Prostate gland (tissue), 2 donors: ENCODE results near the gene ZSCAN25. TPM values are rescaled to one million over a fixed set of nuclear protein-coding genes. Genes with fewer than 3 reads are reported as not detected.

Experiments
- DNase-seq: peaks from one replicate; pipeline ENCODE4 v3.0.0-alpha.2; 2019; ENCODE audit warnings: low spot score
- H3K27ac ChIP-seq, 2 donors: fragments of 200-600 bp; sonication (generic); 2 replicates each; pipeline ENCODE4 v1.5.1; 2017 to 2019
- H3K27me3 ChIP-seq: fragments of 200-600 bp; sonication (generic); replicated peaks from 2 replicates; pipeline ENCODE4 v1.5.1; 2019; ENCODE audit not compliant: insufficient read depth
- H3K36me3 ChIP-seq, 2 donors: fragments of 200-600 bp; sonication (generic); 1 replicate in 1 of 2; 2 replicates in 1 of 2; pipeline versions ENCODE4 v1.5.1 to v1.8.1; 2017 to 2019
- H3K4me1 ChIP-seq: fragments of 200-600 bp; sonication (generic); replicated peaks from 2 replicates; pipeline ENCODE4 v1.5.1; 2019
- H3K4me3 ChIP-seq, 2 donors: fragments of 200-600 bp; sonication (generic); 2 replicates each; pipeline ENCODE4 v1.5.1; 2017 to 2019
- H3K9me3 ChIP-seq: fragments of 200-600 bp; sonication (generic); 2 replicates; pipeline ENCODE4 v1.5.1; 2017
- POLR2A ChIP-seq: fragments of 450-650 bp; IDR thresholded peaks from one replicate; pipeline ENCODE4 v1.6.1; 2016; ENCODE audit warnings: antibody characterized with exemption, mild to moderate bottlenecking
- POLR2AphosphoS5 ChIP-seq: sonication (generic); formaldehyde crosslinking; IDR thresholded peaks from one replicate; pipeline ENCODE4 v1.6.1; 2017; ENCODE audit warnings: antibody characterized with exemption
- WGBS: methylation state at CpG from one replicate; pipeline ENCODE4 v1.1.5; 2018; 5-methylcytosine and 5-hydroxymethylcytosine counted together
- intact Hi-C: fragments of 100-400 bp; cut with DNase I; formaldehyde crosslinking; loops from one replicate; pipeline ENCODE4 v1.14.2; 2022
- total RNA-seq, 2 donors: library from RNA; depleted of rRNA; stranded (reverse); fragments of >200 nt; gene quantifications; one replicate each; pipeline ENCODE4 v1.1.0, GENCODE V29; 2016
- TF ChIP-seq, protein P1 (sequence below), 4 experiments: fragments of 200-600 bp in 2 of 4; fragments of 450-650 bp in 2 of 4; sonication (generic) in 2 of 4; IDR thresholded peaks; 1 replicate in 3 of 4; 2 replicates in 1 of 4; pipeline ENCODE4 v1.5.1; 2016 to 2019; ENCODE audit warnings: antibody characterized with exemption in 4 of 4, mild to moderate bottlenecking in 2 of 4, moderate library complexity in 2 of 4

The ZSCAN25 gene
- total RNA-seq, 2 donors from 2014 or later, result 20.1 to 28.0 TPM

DNA sequence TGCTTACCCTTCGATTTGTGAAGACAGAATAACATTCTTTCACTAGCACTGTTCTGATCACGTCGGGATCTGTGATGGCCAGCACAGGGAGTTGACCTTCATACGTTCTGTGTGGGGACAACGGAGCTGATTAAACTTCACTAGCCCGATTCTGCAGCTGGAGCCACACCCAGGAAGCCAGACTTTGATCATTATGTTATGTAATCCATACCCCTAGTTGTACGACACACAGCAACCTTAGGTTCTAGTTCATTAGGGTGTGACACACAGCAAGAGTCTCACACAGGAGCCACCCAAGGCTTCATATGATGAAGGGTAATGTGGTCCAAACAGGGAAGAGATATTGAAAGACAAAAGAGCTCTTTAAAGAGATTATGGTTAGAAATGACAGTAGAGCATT lies 55.8 kb downstream of the ZSCAN25 start:
- H3K36me3 ChIP-seq, result no peaks in the 10 kb centered on the region
- WGBS, result 92% methylated on average over 7 of the region's 7 CpGs
- no peaks in the 10 kb centered on the region for H3K9me3 ChIP-seq
- H3K4me3 ChIP-seq, result no peak overlapping the region
- no peak overlapping the region for H3K27ac ChIP-seq
- DNase-seq, result no peak
- TF ChIP-seq POLR2AphosphoS5 (no peak), POLR2A (no peak)
- TF ChIP-seq, protein P1, sequence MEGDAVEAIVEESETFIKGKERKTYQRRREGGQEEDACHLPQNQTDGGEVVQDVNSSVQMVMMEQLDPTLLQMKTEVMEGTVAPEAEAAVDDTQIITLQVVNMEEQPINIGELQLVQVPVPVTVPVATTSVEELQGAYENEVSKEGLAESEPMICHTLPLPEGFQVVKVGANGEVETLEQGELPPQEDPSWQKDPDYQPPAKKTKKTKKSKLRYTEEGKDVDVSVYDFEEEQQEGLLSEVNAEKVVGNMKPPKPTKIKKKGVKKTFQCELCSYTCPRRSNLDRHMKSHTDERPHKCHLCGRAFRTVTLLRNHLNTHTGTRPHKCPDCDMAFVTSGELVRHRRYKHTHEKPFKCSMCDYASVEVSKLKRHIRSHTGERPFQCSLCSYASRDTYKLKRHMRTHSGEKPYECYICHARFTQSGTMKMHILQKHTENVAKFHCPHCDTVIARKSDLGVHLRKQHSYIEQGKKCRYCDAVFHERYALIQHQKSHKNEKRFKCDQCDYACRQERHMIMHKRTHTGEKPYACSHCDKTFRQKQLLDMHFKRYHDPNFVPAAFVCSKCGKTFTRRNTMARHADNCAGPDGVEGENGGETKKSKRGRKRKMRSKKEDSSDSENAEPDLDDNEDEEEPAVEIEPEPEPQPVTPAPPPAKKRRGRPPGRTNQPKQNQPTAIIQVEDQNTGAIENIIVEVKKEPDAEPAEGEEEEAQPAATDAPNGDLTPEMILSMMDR (IDR thresholded peaks at IDR 0.05), result no peak
- H3K4me1 ChIP-seq, result no peaks in the 10 kb centered on the region
- intact Hi-C loops, result no loop called here
- H3K27me3 ChIP-seq, result no peaks in the 10 kb centered on the region

DNA sequence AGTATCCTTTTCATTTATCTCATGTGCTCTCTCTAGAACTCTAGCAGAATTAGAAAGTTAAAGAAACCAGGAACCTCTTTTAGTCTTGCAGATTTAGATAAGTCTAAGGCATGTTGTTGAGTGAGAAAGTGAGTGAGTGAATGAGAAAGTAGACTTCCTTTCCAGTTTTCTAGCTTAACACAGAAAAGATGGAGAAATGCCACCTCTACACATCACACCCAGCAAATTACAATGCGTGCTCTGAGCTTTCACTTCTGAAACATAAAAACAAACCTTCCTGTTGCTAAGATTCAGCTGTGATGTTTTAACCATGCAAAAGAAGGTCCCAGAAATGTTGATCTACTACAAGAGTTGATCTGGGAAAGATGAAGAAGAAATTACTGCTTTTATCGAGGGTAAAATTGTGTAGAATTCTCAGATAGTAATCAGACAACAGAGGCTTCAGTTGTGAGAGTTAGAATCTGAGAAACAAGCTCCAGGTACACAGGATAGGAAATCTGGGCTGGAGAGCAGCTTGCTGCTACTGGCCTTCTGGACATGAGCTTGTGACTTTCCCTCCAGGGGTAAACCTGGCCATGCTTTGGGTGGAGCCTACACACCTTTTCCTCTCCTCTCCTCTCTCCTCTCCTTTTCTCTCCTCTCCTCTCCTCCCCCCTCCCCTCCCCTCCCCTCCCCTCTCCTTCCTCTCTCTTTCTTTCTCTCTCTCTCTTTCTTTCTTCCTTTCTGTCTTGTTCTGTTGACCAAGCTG lies 58.4 kb downstream of the ZSCAN25 start:
- DNase-seq, result no peak
- no peak overlapping the region for H3K4me3 ChIP-seq
- no peak for TF ChIP-seq POLR2AphosphoS5
- TF ChIP-seq POLR2A, result no peak
- TF ChIP-seq, protein P1 (IDR thresholded peaks at IDR 0.05), result no peak
- H3K36me3 ChIP-seq, result no peaks in the 10 kb centered on the region
- whole genome bisulfite sequencing, result 37% methylated on average over 2 of the region's 2 CpGs
- no peak overlapping the region for H3K27ac ChIP-seq
- no peaks in the 10 kb centered on the region for H3K4me1 ChIP-seq
- no peaks in the 10 kb centered on the region for H3K9me3 ChIP-seq
- no peaks in the 10 kb centered on the region for H3K27me3 ChIP-seq
- intact Hi-C loops, result no loop called here

DNA sequence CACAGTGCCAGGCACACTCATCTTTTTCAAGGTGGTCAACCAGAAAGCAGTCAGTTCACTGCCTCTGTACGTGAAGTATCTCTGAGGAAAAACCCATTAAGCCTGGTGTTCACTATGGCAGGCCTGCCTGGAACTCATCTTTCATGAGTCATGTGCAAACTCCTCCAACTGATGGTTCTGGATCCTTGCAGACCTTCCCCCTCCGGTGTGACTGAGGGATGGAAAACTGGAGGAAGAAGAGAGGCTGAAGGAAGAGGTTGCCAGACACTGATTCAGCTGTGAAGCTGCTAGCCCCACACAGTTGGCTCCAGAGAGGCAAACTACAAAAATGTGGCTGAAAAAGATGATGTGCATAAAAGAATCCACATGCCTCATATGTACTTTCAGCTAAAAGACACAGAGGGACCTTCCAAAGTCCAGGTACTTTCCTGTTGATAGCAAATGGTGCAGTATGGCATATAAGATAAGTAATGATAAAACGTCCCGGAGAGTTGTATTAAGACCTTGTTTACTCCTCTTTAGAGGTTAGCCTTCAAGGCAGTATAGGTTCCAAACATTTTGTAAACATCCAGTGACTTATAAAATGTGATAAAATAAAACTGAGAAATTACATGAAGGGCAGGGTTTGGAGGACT lies 60.4 kb downstream of the ZSCAN25 start:
- Histone ChIP-seq H3K4me1 (no peaks in the 10 kb centered on the region), H3K4me3 (peak overlapping the region in 1 of 2 donors; percentile 33), H3K36me3 (no peaks in the 10 kb centered on the region), H3K9me3 (no peaks in the 10 kb centered on the region), H3K27me3 (no peaks in the 10 kb centered on the region), H3K27ac (peak overlapping the region in 1 of 2 donors; percentile 32)
- no peak for DNase-seq
- intact Hi-C loops, result no loop called here
- whole genome bisulfite sequencing, result 81% methylated on average over 4 of the region's 4 CpGs
- no peak for TF ChIP-seq POLR2AphosphoS5
- TF ChIP-seq, protein P1 (IDR thresholded peaks at IDR 0.05), result no peak
- no peak for TF ChIP-seq POLR2A

DNA sequence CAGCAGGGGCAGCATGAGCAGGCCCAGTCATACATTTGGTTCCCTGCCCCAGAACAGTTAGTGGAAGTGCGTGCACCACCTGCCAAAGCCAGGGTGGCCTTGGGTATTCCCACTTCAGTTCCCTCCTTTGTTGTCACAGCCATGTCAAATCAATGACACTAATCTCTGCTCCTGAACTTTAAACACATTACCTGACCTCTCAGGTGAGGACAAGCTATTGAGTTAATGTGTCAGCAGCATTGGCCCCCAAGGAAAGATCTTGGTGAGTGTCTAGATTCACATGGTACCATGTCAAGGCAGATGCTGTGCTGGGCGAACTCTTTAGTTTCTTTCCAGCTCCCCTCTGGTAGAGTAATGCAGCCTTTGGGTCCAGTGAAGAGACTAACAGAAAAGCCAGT lies 60.9 kb downstream of the ZSCAN25 start:
- no peaks in the 10 kb centered on the region for H3K36me3 ChIP-seq
- TF ChIP-seq POLR2AphosphoS5 (no peak), POLR2A (no peak)
- TF ChIP-seq, protein P1 (IDR thresholded peaks at IDR 0.05), result no peak
- H3K27me3 ChIP-seq, result no peaks in the 10 kb centered on the region
- H3K4me1 ChIP-seq, result no peaks in the 10 kb centered on the region
- H3K27ac ChIP-seq, result peak overlapping the region in 1 of 2 donors; percentile 32
- peak overlapping the region in 1 of 2 donors; percentile 33 for H3K4me3 ChIP-seq
- DNase-seq, result no peak
- 86% methylated on average over 2 of the region's 2 CpGs for WGBS
- intact Hi-C loops, result loop anchor here (2.0 kb wide), 1 partner anchor 85 kb away; no protein-coding TSS in a partner anchor
- no peaks in the 10 kb centered on the region for H3K9me3 ChIP-seq
